Choroid plexus epithelial cell (primary cell): ENCODE data around the gene DYSF.

Source experiments
- DNase-seq: peaks from one replicate; pipeline ENCODE4 v3.0.0-alpha.2; 2010; ENCODE audit warnings: low read depth
- H3K4me3 ChIP-seq: 2 replicates; pipeline ENCODE4 v1.5.1; 2011; ENCODE audit warnings: low read depth, mild to moderate bottlenecking, control low read depth, low read length, moderate library complexity
- CTCF ChIP-seq: conservative IDR thresholded peaks from 2 replicates; pipeline ENCODE4 v1.5.1; 2011; ENCODE audit warnings: low read depth, mild to moderate bottlenecking, control low read depth, inconsistent platforms, low read length, moderate library complexity

The DYSF gene

DNA sequence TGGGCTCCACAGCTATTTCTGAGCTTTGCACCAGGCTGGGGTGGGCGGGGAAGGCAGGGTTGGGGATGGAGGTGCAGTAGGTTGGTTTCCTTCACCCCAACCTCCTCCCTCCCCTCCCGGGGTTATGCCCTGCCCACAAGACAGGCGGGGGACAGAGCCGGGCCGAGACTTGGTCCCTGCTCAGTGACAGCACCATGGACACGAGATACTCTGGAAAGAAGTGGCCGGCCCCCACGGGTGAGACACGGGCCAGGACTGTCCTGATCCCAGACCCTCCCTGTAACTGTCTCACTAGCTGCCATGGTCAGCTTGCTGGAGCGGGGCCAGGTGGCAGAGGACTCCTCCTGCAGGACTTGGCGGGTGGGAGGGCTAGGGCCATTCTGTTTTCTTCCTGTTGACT is 59.7 kb downstream of the DYSF start:
- DNase-seq, result no peak
- H3K4me3 ChIP-seq, result no peak overlapping the region
- no peak for TF ChIP-seq CTCF

DNA sequence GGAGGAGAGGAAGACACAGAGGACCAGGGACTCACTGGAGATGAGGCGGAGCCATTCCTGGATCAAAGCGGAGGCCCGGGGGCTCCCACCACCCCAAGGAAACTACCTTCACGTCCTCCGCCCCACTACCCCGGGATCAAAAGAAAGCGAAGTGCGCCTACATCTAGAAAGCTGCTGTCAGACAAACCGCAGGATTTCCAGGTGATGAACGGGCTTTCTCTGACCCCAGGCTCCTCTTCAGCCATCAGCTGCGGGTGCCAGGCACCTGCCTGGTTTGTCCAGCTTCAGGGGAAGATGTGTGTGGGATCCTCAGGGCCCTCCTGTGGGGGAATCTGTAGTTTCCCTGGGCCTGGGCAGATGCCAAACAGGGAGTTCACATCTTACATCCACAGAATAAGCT is 60.4 kb downstream of the DYSF start:
- no peak for DNase-seq
- no peak overlapping the region for H3K4me3 ChIP-seq
- TF ChIP-seq CTCF, result no peak

- no peak for DNase-seq
- no peak for TF ChIP-seq CTCF
- H3K4me3 ChIP-seq, result no peak overlapping the region
Observed at GRCh38 chr2:71516253-71516888, 63.0 kb downstream of the DYSF start.

GRCh38 chr2:71517851-71518250 is 64.5 kb downstream of the DYSF start:
- no peak for TF ChIP-seq CTCF
- no peak for DNase-seq
- no peak overlapping the region for H3K4me3 ChIP-seq

- TF ChIP-seq CTCF, result no peak
- DNase-seq, result no peak
- no peak overlapping the region for H3K4me3 ChIP-seq
Observed at GRCh38 chr2:71521436-71521950, 68.1 kb downstream of the DYSF start.

- H3K4me3 ChIP-seq, result no peak overlapping the region
- TF ChIP-seq CTCF, result no peak
- no peak for DNase-seq
Observed at GRCh38 chr2:71524476-71524875, 71.1 kb downstream of the DYSF start.

DNA sequence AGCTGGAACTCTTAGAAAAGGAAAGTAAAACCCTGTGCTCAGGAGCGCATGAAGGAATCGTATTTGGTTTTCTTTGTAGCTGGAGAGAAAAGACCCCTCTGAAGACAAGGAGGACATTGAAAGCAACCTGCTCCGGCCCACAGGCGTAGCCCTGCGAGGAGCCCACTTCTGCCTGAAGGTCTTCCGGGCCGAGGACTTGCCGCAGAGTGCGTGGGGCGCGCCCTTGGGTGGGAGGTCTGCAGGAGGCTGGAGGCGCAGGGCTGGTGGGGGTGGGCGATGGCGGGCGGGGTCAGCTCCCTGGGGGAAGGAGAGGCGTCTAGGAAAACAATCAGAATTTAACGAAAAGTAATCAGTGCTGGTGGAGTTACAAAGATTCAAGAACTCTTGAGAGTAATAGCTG is 72.8 kb downstream of the DYSF start:
- no peak for DNase-seq
- no peak for TF ChIP-seq CTCF
- no peak overlapping the region for H3K4me3 ChIP-seq
